Measurements from ENCODE around the gene RFX3.

RFX3 gene

GRCh38 chr9:3525836-3526164, at the start of gene RFX3:
Gene RFX3 (minus strand): TSS chr9:3526001. CDS start chr9:3395588, 130,413 bp downstream.
- DNase-seq (ENCODE audit: low read depth, low spot score), result peak; percentile 74

GRCh38 chr9:3571500-3571899, 45.7 kb upstream of the RFX3 start:
- no peak for DNase-seq (ENCODE audit: low read depth, low spot score)

- DNase-seq (ENCODE audit: low read depth, low spot score), result no peak
Measured at GRCh38 chr9:3569529-3569928, 43.7 kb upstream of the RFX3 start.

- DNase-seq (ENCODE audit: low read depth, low spot score), result no peak
Measured at GRCh38 chr9:3567988-3568387, 42.2 kb upstream of the RFX3 start.

- no peak for DNase-seq (ENCODE audit: low read depth, low spot score)
Measured at GRCh38 chr9:3553076-3553765, 27.4 kb upstream of the RFX3 start.

- no peak for DNase-seq (ENCODE audit: low read depth, low spot score)
Measured at GRCh38 chr9:3549225-3549624, 23.4 kb upstream of the RFX3 start.

GRCh38 chr9:3548648-3549047, 22.8 kb upstream of the RFX3 start:
- no peak for DNase-seq (ENCODE audit: low read depth, low spot score)

GRCh38 chr9:3541206-3541605, 15.4 kb upstream of the RFX3 start:
- no peak for DNase-seq (ENCODE audit: low read depth, low spot score)

- no peak for DNase-seq (ENCODE audit: low read depth, low spot score)
Measured at GRCh38 chr9:3534614-3535404, 9.0 kb upstream of the RFX3 start.

GRCh38 chr9:3532158-3532557, 6.4 kb upstream of the RFX3 start:
- no peak for DNase-seq (ENCODE audit: low read depth, low spot score)

- DNase-seq (ENCODE audit: low read depth, low spot score), result no peak
Measured at GRCh38 chr9:3528451-3528850, 2.6 kb upstream of the RFX3 start.

GRCh38 chr9:3526997-3527940, 1.5 kb upstream of the RFX3 start:
- peak; percentile 17 for DNase-seq (ENCODE audit: low read depth, low spot score)

- DNase-seq (ENCODE audit: low read depth, low spot score), result peak; percentile 57
Measured at GRCh38 chr9:3526165-3526996, 580 bp upstream of the RFX3 start.

- no peak for DNase-seq (ENCODE audit: low read depth, low spot score)
Measured at GRCh38 chr9:3525096-3525835, 535 bp downstream of the RFX3 start.

GRCh38 chr9:3521966-3522365, 3.8 kb downstream of the RFX3 start:
- no peak for DNase-seq (ENCODE audit: low read depth, low spot score)

GRCh38 chr9:3520564-3520963, 5.2 kb downstream of the RFX3 start:
- no peak for DNase-seq (ENCODE audit: low read depth, low spot score)

GRCh38 chr9:3517377-3518048, 8.3 kb downstream of the RFX3 start:
- no peak for DNase-seq (ENCODE audit: low read depth, low spot score)

- no peak for DNase-seq (ENCODE audit: low read depth, low spot score)
Measured at GRCh38 chr9:3516667-3517330, 9.0 kb downstream of the RFX3 start.

GRCh38 chr9:3515405-3515804, 10.4 kb downstream of the RFX3 start:
- no peak for DNase-seq (ENCODE audit: low read depth, low spot score)

All from brain pericyte (primary cell).